ENCODE data around the gene RIT1. TPM values are rescaled to one million over a fixed set of nuclear protein-coding genes. Genes with fewer than 3 reads are reported as not detected.

The RIT1 gene
- total and polyA plus RNA-seq, 2 of the 13 experiments (the other 11 are each of a cell fraction or from before 2014, with no cell fraction given) = 12.2 to 32.2 TPM

GRCh38 chr1:155934097-155934935, 23.2 kb upstream of the RIT1 start, which contains the start of gene KHDC4 (continued):
- 0 out of 2 replicates have a peak, but pooled peaks have one; percentile 33 for TF ChIP-seq ZNF276 (CRISPR knock-in tag; IDR thresholded peaks at IDR 0.05; ENCODE audit: low read depth)
- TF ChIP-seq ZXDC (CRISPR knock-in tag; IDR thresholded peaks at IDR 0.05) = no peak
- TF ChIP-seq E2F1 (CRISPR knock-in tag; IDR thresholded peaks at IDR 0.05) = peak; percentile 89
- no peak for TF ChIP-seq ZNF558 (CRISPR knock-in tag; IDR thresholded peaks at IDR 0.05; ENCODE audit: borderline replicate concordance)
- peak; percentile 95 for TF ChIP-seq HNRNPH1 (optimal IDR thresholded peaks at IDR 0.05; ENCODE audit: low read depth, low read length)
- peak; percentile 76; the same call in 1 of the 2 replicates for TF ChIP-seq KDM5B (CRISPR knock-in tag; IDR thresholded peaks at IDR 0.05; ENCODE audit: borderline replicate concordance)
- 0 out of 2 replicates have a peak, but pooled peaks have one; percentile 46 for TF ChIP-seq FIP1L1 (IDR thresholded peaks at IDR 0.05; ENCODE audit: borderline replicate concordance, insufficient read depth, low read depth, low read length)
- TF ChIP-seq ZNF142 (CRISPR knock-in tag; IDR thresholded peaks at IDR 0.05) = peak; percentile 51; the same call in 1 of the 2 replicates
- peak; percentile 57; the same call in 1 of the 2 replicates for TF ChIP-seq BORCS8-MEF2B (CRISPR knock-in tag; IDR thresholded peaks at IDR 0.05)
- TF ChIP-seq SMAD1 (CRISPR knock-in tag; IDR thresholded peaks at IDR 0.05; ENCODE audit: borderline replicate concordance, low read depth) = peak; percentile 26; the same call in 1 of the 2 replicates
- TF ChIP-seq ZNF549 (CRISPR knock-in tag; IDR thresholded peaks at IDR 0.05) = no peak
- TF ChIP-seq BRF2 (CRISPR knock-in tag; IDR thresholded peaks at IDR 0.05) = 0 out of 2 replicates have a peak, but pooled peaks have one; percentile 51
- peak; percentile 50; the same call in 1 of the 2 replicates for TF ChIP-seq MEF2D (CRISPR knock-in tag; IDR thresholded peaks at IDR 0.05)
- TF ChIP-seq SALL1 (CRISPR knock-in tag; IDR thresholded peaks at IDR 0.05) = peak; percentile 60
